Transverse colon (tissue), 4 donors: ENCODE data around the gene GABRG3. TPM values are rescaled to one million over a fixed set of nuclear protein-coding genes. Genes with fewer than 3 reads are reported as not detected.

ENCODE experiments used
- DNase-seq: peaks from one replicate; pipeline ENCODE4 v3.0.0-alpha.2; 2019
- H3K27ac ChIP-seq, 4 donors: fragments of 200-600 bp; sonication (generic); 2 replicates each; pipeline ENCODE4 v1.5.1; 2016 to 2018; ENCODE audit warnings: inconsistent platforms in 4 of 4
- H3K27me3 ChIP-seq: fragments of 200-600 bp; sonication (generic); 2 replicates; pipeline ENCODE4 v1.5.1; 2017; ENCODE audit warnings: inconsistent platforms
- H3K36me3 ChIP-seq, 4 donors: fragments of 200-600 bp; sonication (generic); 2 replicates each; pipeline ENCODE4 v1.5.1; 2017 to 2019; ENCODE audit warnings: inconsistent platforms in 4 of 4
- H3K4me1 ChIP-seq, 4 donors: fragments of 200-600 bp; sonication (generic); 2 replicates each; pipeline ENCODE4 v1.5.1; 2017 to 2020; ENCODE audit warnings: inconsistent platforms in 4 of 4
- H3K4me3 ChIP-seq, 4 donors: fragments of 200-600 bp; sonication (generic); 1 replicate in 1 of 4; 2 replicates in 3 of 4; pipeline versions ENCODE4 v1.5.1 to v1.6.1; 2017 to 2019; ENCODE audit warnings: inconsistent platforms in 4 of 4
- H3K9me3 ChIP-seq, 2 donors: fragments of 200-600 bp; sonication (generic); 2 replicates each; pipeline ENCODE4 v1.5.1; 2017 to 2019; ENCODE audit warnings: inconsistent platforms in 2 of 2
- EP300 ChIP-seq: sonication (generic); formaldehyde crosslinking; IDR thresholded peaks from one replicate; pipeline ENCODE4 v1.6.1; 2017; ENCODE audit warnings: antibody characterized with exemption, low read depth
- POLR2A ChIP-seq: fragments of 450-650 bp; IDR thresholded peaks from one replicate; pipeline ENCODE4 v1.6.1; 2016; ENCODE audit warnings: antibody characterized with exemption, mild to moderate bottlenecking, moderate library complexity
- POLR2AphosphoS5 ChIP-seq, 3 donors: sonication (generic); formaldehyde crosslinking; IDR thresholded peaks; one replicate each; pipeline ENCODE4 v1.6.1; 2016; ENCODE audit warnings: antibody characterized with exemption in 3 of 3
- WGBS, 2 donors: methylation state at CpG; one replicate each; pipeline ENCODE4 v1.1.5; 2018; ENCODE audit warnings: low coverage in 1 of 2; 5-methylcytosine and 5-hydroxymethylcytosine counted together
- in situ Hi-C, 4 donors: fragments of 200-750 bp; cut with MboI; loops; one replicate each; pipeline versions ENCODE4 v1.15.0 to v1.15.1; 2017; ENCODE audit warnings: low sequenced_read_pairs in 3 of 4, low pct_ligation_motif_present in 1 of 4, low pct_unique_long_range_greater_than_20kb in 1 of 4
- intact Hi-C: fragments of 100-400 bp; cut with DNase I; formaldehyde crosslinking; loops from one replicate; pipeline ENCODE4 v1.15.1; 2023; ENCODE audit warnings: low total_unique reads
- total RNA-seq, 4 donors: library from RNA; depleted of rRNA; stranded (reverse); fragments of >200 nt; gene quantifications; one replicate each; pipeline ENCODE4 v1.1.0, GENCODE V29; 2016
- TF ChIP-seq, protein P1 (sequence below), 5 experiments: fragments of 200-600 bp in 3 of 5; fragments of 450-650 bp in 2 of 5; sonication (generic) in 3 of 5; IDR thresholded peaks; 1 replicate in 2 of 5; 2 replicates in 3 of 5; pipeline ENCODE4 v1.5.1; 2016 to 2017; ENCODE audit warnings: antibody characterized with exemption in 5 of 5, inconsistent platforms in 3 of 5, mild to moderate bottlenecking in 2 of 5, moderate library complexity in 1 of 5

The GABRG3 gene
- total RNA-seq, 4 donors from 2014 or later: not detected

DNA sequence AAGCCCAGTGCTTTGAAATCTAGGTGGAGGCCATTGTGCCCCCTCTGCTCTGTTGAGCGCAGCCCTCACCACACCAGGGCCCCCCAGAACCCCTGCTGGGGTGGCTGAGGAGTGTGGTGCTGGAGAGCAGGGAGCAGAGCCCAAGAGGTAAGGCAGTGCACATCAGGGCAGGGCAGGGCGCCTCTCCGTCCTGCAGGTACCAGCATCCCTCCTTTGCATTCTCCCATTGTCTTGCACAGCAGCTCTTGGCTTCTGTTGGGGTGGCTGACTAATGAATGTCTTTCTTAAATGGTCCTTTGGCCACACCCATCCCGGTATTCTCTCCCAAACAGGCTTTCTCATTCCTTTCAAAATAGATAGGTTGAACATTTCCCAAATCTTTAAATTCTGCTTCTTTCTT is 41.4 kb upstream of the GABRG3 start:
- Histone ChIP-seq H3K36me3 (no peaks in the 10 kb centered on the region), H3K27me3 (no peaks in the 10 kb centered on the region), H3K4me3 (no peak overlapping the region), H3K9me3 (no peaks in the 10 kb centered on the region), H3K27ac (no peak overlapping the region), H3K4me1 (no peaks in the 10 kb centered on the region)
- WGBS, 2 donors: 60 to 94% methylated on average over 1 to 4 of the region's 4 CpGs
- TF ChIP-seq EP300: no peak
- TF ChIP-seq, protein P1, sequence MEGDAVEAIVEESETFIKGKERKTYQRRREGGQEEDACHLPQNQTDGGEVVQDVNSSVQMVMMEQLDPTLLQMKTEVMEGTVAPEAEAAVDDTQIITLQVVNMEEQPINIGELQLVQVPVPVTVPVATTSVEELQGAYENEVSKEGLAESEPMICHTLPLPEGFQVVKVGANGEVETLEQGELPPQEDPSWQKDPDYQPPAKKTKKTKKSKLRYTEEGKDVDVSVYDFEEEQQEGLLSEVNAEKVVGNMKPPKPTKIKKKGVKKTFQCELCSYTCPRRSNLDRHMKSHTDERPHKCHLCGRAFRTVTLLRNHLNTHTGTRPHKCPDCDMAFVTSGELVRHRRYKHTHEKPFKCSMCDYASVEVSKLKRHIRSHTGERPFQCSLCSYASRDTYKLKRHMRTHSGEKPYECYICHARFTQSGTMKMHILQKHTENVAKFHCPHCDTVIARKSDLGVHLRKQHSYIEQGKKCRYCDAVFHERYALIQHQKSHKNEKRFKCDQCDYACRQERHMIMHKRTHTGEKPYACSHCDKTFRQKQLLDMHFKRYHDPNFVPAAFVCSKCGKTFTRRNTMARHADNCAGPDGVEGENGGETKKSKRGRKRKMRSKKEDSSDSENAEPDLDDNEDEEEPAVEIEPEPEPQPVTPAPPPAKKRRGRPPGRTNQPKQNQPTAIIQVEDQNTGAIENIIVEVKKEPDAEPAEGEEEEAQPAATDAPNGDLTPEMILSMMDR (IDR thresholded peaks at IDR 0.05): no peak
- no peak for TF ChIP-seq POLR2AphosphoS5 (IDR thresholded peaks at IDR 0.05)
- no peak for TF ChIP-seq POLR2A
- intact Hi-C loops: loop anchor here (10.0 kb wide), 1 partner anchor 65 kb away; the partner anchor contains the start of gene GABRA5
- in situ Hi-C loops: no loop called here
- DNase-seq: no peak

DNA sequence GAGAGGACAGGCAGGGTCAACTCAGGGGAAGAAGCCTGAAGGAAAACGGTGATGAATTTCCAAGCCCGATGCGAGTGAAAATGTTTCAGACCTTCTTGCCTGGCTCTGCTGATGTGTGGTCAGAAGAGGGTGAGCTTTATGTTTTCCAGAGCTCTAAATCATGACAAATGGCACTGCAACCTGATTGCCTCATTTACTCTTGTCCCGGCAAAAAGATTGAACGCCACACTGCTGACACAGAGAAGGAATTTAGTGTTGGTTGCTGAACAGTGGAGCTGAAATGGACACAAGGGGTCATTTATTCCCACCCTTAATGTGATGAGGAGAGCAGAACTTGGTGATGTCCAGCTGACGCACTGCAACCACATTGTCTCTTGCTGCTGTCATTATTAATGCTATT is 36.1 kb upstream of the GABRG3 start:
- TF ChIP-seq, protein P1 (IDR thresholded peaks at IDR 0.05): no peak
- TF ChIP-seq POLR2A (no peak), EP300 (no peak), POLR2AphosphoS5 (IDR thresholded peaks at IDR 0.05) (no peak)
- no peaks in the 10 kb centered on the region for H3K27me3 ChIP-seq
- no peak for DNase-seq
- H3K36me3 ChIP-seq: no peaks in the 10 kb centered on the region
- H3K4me1 ChIP-seq: no peaks in the 10 kb centered on the region
- 89% methylated on average over 6 of the region's 6 CpGs; no CpG with 5 or more reads in 1 of the 2 donors for WGBS, 2 donors
- no peak overlapping the region for H3K27ac ChIP-seq
- no peak overlapping the region for H3K4me3 ChIP-seq
- in situ Hi-C loops (no loop called here), intact Hi-C loops (no loop called here)
- H3K9me3 ChIP-seq: no peaks in the 10 kb centered on the region

DNA sequence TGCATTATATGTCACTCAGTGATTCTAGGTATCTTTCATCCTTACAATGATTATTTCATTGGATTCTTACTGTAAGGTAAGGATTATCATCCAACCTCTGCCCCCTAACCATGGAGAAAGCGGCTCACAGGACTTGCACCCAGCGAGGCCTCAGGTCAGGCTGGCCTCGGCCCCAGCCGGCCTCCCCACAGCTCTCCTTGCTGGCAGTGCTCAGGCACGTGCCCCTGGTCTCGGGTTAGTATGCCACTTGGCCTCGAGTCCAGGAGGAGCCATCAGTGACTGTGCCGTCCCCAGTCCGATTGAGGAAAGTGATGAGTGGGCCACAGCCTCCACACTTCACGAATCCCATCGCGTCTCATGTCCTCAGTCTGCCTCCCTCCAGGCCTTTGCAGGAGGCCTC is 35.7 kb upstream of the GABRG3 start:
- H3K9me3 ChIP-seq: no peaks in the 10 kb centered on the region
- no peaks in the 10 kb centered on the region for H3K4me1 ChIP-seq
- no peaks in the 10 kb centered on the region for H3K36me3 ChIP-seq
- TF ChIP-seq POLR2A (no peak), EP300 (no peak), POLR2AphosphoS5 (IDR thresholded peaks at IDR 0.05) (no peak)
- TF ChIP-seq, protein P1 (IDR thresholded peaks at IDR 0.05): no peak
- H3K27ac ChIP-seq: no peak overlapping the region
- no peak for DNase-seq
- in situ Hi-C loops (no loop called here), intact Hi-C loops (no loop called here)
- 88% methylated on average over 12 of the region's 12 CpGs; no CpG with 5 or more reads in 1 of the 2 donors for WGBS, 2 donors
- no peaks in the 10 kb centered on the region for H3K27me3 ChIP-seq
- no peak overlapping the region for H3K4me3 ChIP-seq

DNA sequence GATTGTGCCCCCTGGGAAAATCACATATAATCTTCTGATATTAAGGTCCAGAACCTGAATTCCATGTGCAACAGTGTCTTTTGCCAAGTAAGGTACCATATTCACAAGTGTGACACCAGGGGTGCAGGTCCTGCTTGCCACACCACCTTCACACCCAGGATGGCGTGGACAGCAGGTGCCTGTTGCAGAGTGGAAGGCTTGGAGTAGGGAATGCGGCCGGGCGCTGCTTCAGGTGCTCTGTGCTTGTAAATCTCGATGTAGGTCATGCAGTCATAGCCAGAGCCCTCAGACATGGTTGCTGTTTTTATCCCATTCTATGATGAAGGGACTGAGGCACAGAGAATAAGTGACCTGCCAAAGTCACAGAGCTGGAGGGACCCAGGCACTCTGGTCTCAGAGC is 34.5 kb upstream of the GABRG3 start:
- Histone ChIP-seq H3K9me3 (no peaks in the 10 kb centered on the region), H3K4me1 (no peaks in the 10 kb centered on the region), H3K4me3 (no peak overlapping the region), H3K36me3 (no peaks in the 10 kb centered on the region), H3K27ac (no peak overlapping the region), H3K27me3 (no peaks in the 10 kb centered on the region)
- in situ Hi-C loops: no loop called here
- TF ChIP-seq POLR2A (no peak), POLR2AphosphoS5 (IDR thresholded peaks at IDR 0.05) (no peak), EP300 (no peak)
- TF ChIP-seq, protein P1 (IDR thresholded peaks at IDR 0.05): no peak
- 85% methylated on average over 5 of the region's 5 CpGs; no CpG with 5 or more reads in 1 of the 2 donors for WGBS, 2 donors
- DNase-seq: no peak
- intact Hi-C loops: no loop called here
